Heart left ventricle (tissue), 13 donors: Measurements from ENCODE around the gene PARP1.

Experiments used
- CTCF ChIP-seq, 12 donors: fragments of 200-600 bp; sonication (generic) in 4 of 12; IDR thresholded peaks; one replicate each; pipeline versions ENCODE4 v1.5.0 to v1.8.0; 2018 to 2022; ENCODE audit warnings: antibody characterized with exemption in 12 of 12, mild to moderate bottlenecking in 5 of 12
- POLR2A ChIP-seq, 2 donors: fragments of 450-650 bp; IDR thresholded peaks; one replicate each; pipeline ENCODE4 v1.6.1; 2017; ENCODE audit warnings: antibody characterized with exemption in 2 of 2, mild to moderate bottlenecking in 2 of 2, moderate library complexity in 2 of 2
- donor health status: ischemic (EF 13 %, LVEDD 7.1; RV severe dilation, severe dysfunction).
- donor health status: DM: no; HTN: yes; CAD: no.
- donor health status: DM: no; HTN: no; CAD: no.
- donor health status: ischemic (EF 25% LVEDD 6.9; RV normal size, moderate dysfunction).
- donor health status: ischemic (EF 25% LVEDD 5.7; RV mildly dilated, moderate dysfunction).
- donor health status: ischemic (EF 35%, LVEDD 5.7; RV mildly dilated, moderate dysfunction).
- donor health status: nonischemic (EF 11% LVEDD 7.7; RV severe dilation, severe dysfunction).
- donor health status: DM: yes; HTN: yes; CAD: no.
- donor health status: PGD.
- donor health status: ischemic (EF 29% LVEDD 5.4; RV normal size, mild dysfunction).
- donor health status: nonischemic (EF 23%, LVEDD 6.1; RV moderate dilation, normal function).

GRCh38 chr1:226395753-226396152 lies 12.1 kb downstream of the PARP1 start:
- TF ChIP-seq CTCF (IDR thresholded peaks at IDR 0.05) (no peak), POLR2A (IDR thresholded peaks at IDR 0.05) (no peak)
